Measurements from ENCODE around the gene KIRREL1. TPM values are rescaled to one million over a fixed set of nuclear protein-coding genes. Genes with fewer than 3 reads are reported as not detected.

KIRREL1 gene
- total and polyA plus RNA-seq, 2 experiments from 2014 or later, result 5.1 to 35.2 TPM

- DNase-seq (ENCODE audit: low spot score) (peak; percentile 49), ATAC-seq (peak; percentile 16)
- Histone ChIP-seq H3K79me2 (replicated peaks; ENCODE audit: insufficient read depth) (peaks cover 99% of the 10 kb centered on the region), H3F3A (replicated peaks; ENCODE audit: low read depth) (no peaks in the 10 kb centered on the region), H3K27me3 (ENCODE audit: insufficient read depth) (no peaks in the 10 kb centered on the region), H3K4me2 (peak overlapping the region; percentile 64; the same call in 1 of the 2 replicates), H3K4me3 (no peak overlapping the region), H4K20me1 (replicated peaks; ENCODE audit: insufficient read depth) (peaks cover 7% of the 10 kb centered on the region; the same call in 1 of the 2 replicates), H2AFZ (no peak overlapping the region), H3K9me2 (ENCODE audit: insufficient read depth) (no peaks in the 10 kb centered on the region), H3K27ac (ENCODE audit: low read depth) (0 out of 2 replicates have a peak overlapping the region, but pooled peaks have one; percentile 55), H3K36me3 (ENCODE audit: insufficient read depth) (no peaks in the 10 kb centered on the region), H3K4me1 (ENCODE audit: insufficient read depth) (peaks cover 84% of the 10 kb centered on the region)
- no peaks in the 10 kb centered on the region for H3K9me3 Mint-ChIP-seq
- no peak overlapping the region; the same call in 2 of the 3 replicates for H3K4me3 Mint-ChIP-seq
- H3K27me3 Mint-ChIP-seq (ENCODE audit: insufficient read depth, low read depth, poor library complexity), result peaks cover 8% of the 10 kb centered on the region
- H3K36me3 Mint-ChIP-seq (ENCODE audit: low read depth), result no peaks in the 10 kb centered on the region; the same call in 2 of the 3 replicates
- peaks cover 91% of the 10 kb centered on the region for H3K4me1 Mint-ChIP-seq
- TF ChIP-seq EZH2phosphoT487 (IDR thresholded peaks at IDR 0.05; ENCODE audit: unreplicated experiment) (no peak), ETS1 (IDR thresholded peaks at IDR 0.05) (no peak), JUNB (IDR thresholded peaks at IDR 0.05; ENCODE audit: unreplicated experiment) (no peak), ZNF114 (CRISPR knock-in tag; IDR thresholded peaks at IDR 0.05) (no peak), CTCF (conservative IDR thresholded peaks at IDR 0.05; ENCODE audit: low read depth in 2 of 2) (peak; percentile 34 to 41; a peak in 2 of 4 replicates), NANOG (IDR thresholded peaks at IDR 0.05; ENCODE audit: borderline replicate concordance) (no peak), ZNF462 (CRISPR knock-in tag; IDR thresholded peaks at IDR 0.05) (no peak)
- peak overlapping the region; percentile 26 for H3K27ac Mint-ChIP-seq
These were observed 13.7 kb downstream of the KIRREL1 start for GRCh38 chr1:158007180-158007579.

Measured in GM23338 (cell line).